Subcutaneous abdominal adipose tissue (tissue), 5 donors: Measurements from ENCODE around the gene AK8.

Experiments used
- H3K27ac ChIP-seq: one replicate; pipeline ENCODE4 v1.7.0; 2013; ENCODE audit warnings: low read depth, mild to moderate bottlenecking, inconsistent platforms, low read length, moderate library complexity
- H3K27me3 ChIP-seq, 5 donors: one replicate each; pipeline ENCODE4 v1.7.0; 2013; ENCODE audit warnings: low read length in 5 of 5, inconsistent platforms in 1 of 5; ENCODE audit not compliant: control insufficient read depth in 5 of 5, insufficient read depth in 4 of 5
- H3K36me3 ChIP-seq, 5 donors: one replicate each; pipeline ENCODE4 v1.7.0; 2013; ENCODE audit warnings: low read length in 5 of 5; ENCODE audit not compliant: control insufficient read depth in 5 of 5, insufficient read depth in 5 of 5
- H3K4me1 ChIP-seq, 5 donors: one replicate each; pipeline ENCODE4 v1.7.0; 2013; ENCODE audit warnings: low read length in 5 of 5, mild to moderate bottlenecking in 3 of 5, moderate library complexity in 1 of 5; ENCODE audit not compliant: control insufficient read depth in 5 of 5, insufficient read depth in 5 of 5
- H3K4me3 ChIP-seq, 5 donors: one replicate each; pipeline ENCODE4 v1.7.0; 2013; ENCODE audit warnings: low read length in 5 of 5, low read depth in 1 of 5
- H3K9ac ChIP-seq, 5 donors: one replicate each; pipeline ENCODE4 v1.7.0; 2013; ENCODE audit warnings: low read length in 5 of 5, mild to moderate bottlenecking in 4 of 5, moderate library complexity in 3 of 5
- H3K9me3 ChIP-seq, 5 donors: one replicate each; pipeline ENCODE4 v1.7.0; 2013; ENCODE audit warnings: low read length in 5 of 5; ENCODE audit not compliant: control insufficient read depth in 5 of 5
- donor health status: healthy.
- donor health status: healthy.
- donor health status: healthy.
- donor health status: healthy.
- donor health status: healthy.

AK8 gene

DNA sequence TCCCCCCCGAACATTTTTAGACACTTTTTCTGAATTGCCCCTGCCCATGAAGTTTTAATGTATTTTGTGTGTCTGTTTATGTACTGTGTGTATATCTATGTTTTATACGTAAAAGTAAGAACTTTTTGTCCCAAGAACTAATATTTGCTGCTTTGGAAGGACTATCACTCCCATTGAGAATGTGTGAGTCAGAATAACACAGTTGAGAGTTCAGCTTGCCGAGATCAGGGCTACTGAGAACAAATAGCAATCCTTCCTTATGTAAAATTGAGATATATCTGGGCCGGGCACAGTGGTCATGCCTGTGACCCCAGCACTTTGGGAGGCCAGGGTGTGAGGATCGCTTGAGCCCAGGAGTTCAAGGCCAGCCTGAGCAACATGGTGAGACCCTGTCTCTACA, 196.5 kb downstream of the AK8 start:
- H3K36me3 ChIP-seq: peaks cover 23 to 59% (median 43%) of the 10 kb centered on the region in 5 donors
- no peak overlapping the region for H3K27ac ChIP-seq

DNA sequence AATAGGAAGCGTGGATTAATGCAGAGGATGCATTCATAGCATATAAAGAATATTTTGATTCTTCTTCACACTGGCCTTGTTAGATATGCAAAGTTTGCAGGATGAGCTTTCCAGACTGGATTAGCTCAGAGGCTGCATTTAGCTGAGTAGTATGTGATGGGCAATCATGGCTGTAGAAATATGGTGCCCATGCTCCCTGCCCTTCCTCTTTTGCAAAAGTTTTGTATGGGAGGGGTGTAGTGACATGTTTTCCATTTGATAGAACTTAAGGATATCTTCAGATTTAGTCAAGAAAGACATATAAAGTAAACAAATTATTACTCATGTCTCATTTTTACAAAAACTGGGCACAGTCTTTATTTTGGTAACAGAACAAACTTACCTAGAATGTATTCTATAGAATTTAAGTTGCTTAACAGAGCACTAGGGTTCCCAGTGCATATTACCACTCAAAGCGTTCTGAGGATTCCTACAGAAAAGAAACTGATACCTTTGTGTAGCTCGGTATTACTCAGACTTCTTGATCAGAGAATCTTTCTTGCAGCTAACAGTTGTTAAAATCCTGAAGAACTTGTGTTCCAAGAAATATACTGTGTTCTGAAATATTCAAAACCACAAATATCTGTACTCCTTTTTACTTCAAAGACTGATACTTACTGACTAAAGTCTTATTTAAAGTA, 198.0 kb downstream of the AK8 start:
- no peaks in the 10 kb centered on the region for H3K4me1 ChIP-seq
- no peak overlapping the region for H3K27ac ChIP-seq
- H3K4me3 ChIP-seq: no peak overlapping the region
- H3K36me3 ChIP-seq: peaks cover 17 to 47% (median 35%) of the 10 kb centered on the region in 5 donors
- H3K9me3 ChIP-seq: no peaks in the 10 kb centered on the region
- H3K9ac ChIP-seq: no peak overlapping the region
- H3K27me3 ChIP-seq: no peaks in the 10 kb centered on the region

More for the DNA sequence above, 196.5 kb downstream of the AK8 start:
- Histone ChIP-seq H3K9me3 (no peaks in the 10 kb centered on the region), H3K9ac (no peak overlapping the region), H3K27me3 (no peaks in the 10 kb centered on the region), H3K4me1 (no peaks in the 10 kb centered on the region), H3K4me3 (no peak overlapping the region)

DNA sequence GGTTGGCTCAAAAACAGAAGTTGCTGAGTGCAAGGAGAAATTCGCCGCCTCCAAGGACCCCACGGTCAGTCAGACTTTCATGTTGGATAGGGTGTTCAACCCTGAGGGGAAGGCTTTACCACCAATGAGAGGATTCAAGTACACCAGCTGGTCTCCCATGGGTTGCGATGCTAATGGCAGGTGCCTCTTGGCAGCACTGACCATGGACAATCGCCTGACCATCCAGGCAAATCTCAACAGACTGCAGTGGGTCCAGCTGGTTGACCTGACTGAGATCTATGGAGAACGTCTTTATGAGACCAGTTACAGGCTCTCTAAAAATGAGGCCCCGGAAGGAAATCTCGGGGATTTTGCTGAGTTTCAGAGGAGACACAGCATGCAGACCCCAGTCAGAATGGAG, 200.1 kb downstream of the AK8 start:
- H3K9me3 ChIP-seq: no peaks in the 10 kb centered on the region
- H3K4me3 ChIP-seq: no peak overlapping the region
- peaks cover 17 to 31% (median 22%) of the 10 kb centered on the region in 5 donors for H3K36me3 ChIP-seq
- H3K4me1 ChIP-seq: peaks cover 0 to 8% (median 6%) of the 10 kb centered on the region in 5 donors
- H3K27ac ChIP-seq: no peak overlapping the region
- no peaks in the 10 kb centered on the region for H3K27me3 ChIP-seq
- no peak overlapping the region for H3K9ac ChIP-seq
